Pancreas (tissue), 10 donors: ENCODE data around the gene ACSL6. TPM values are rescaled to one million over a fixed set of nuclear protein-coding genes. Genes with fewer than 3 reads are reported as not detected.

Experiments used
- ATAC-seq, 4 donors: fragments of 200-7000 bp; cut with Tn5 transposase; one replicate each; pipeline versions ENCODE4 v1.8.0 to v1.9.1; 2020; ENCODE audit warnings: mild to moderate bottlenecking in 4 of 4, moderate library complexity in 4 of 4
- DNase-seq, 6 donors: peaks; one replicate each; pipeline ENCODE4 v3.0.0-alpha.2; 2020
- FAIRE-seq: peaks from 2 replicates; lab custom pipeline; 2012; peaks lifted over from hg19 to GRCh38; lab: Jason Lieb, UNC
- H3K27ac ChIP-seq, 4 donors: fragments of 200-600 bp; sonication (generic); 1 replicate in 3 of 4; 2 replicates in 1 of 4; pipeline versions ENCODE4 v1.5.0 to v1.8.0; 2020
- H3K27me3 ChIP-seq, 4 donors: fragments of 200-600 bp; one replicate each; pipeline ENCODE4 v1.8.0; 2021
- H3K36me3 ChIP-seq, 3 donors: fragments of 200-600 bp; sonication (generic) in 1 of 3; one replicate each; pipeline versions ENCODE4 v1.5.0 to v1.8.0; 2020 to 2021
- H3K4me1 ChIP-seq, 3 donors: fragments of 200-600 bp; one replicate each; pipeline ENCODE4 v1.8.0; 2021
- H3K4me3 ChIP-seq, 4 donors: fragments of 200-600 bp; sonication (generic) in 2 of 4; one replicate each; pipeline versions ENCODE4 v1.5.0 to v1.8.0; 2020 to 2021
- H3K9me3 ChIP-seq, 4 donors: fragments of 200-600 bp; one replicate each; pipeline ENCODE4 v1.8.0; 2021
- CTCF ChIP-seq, 4 donors: fragments of 200-600 bp; sonication (generic) in 3 of 4; IDR thresholded peaks; one replicate each; pipeline versions ENCODE4 v1.5.0 to v1.8.0; 2021; ENCODE audit warnings: antibody characterized with exemption in 4 of 4
- WGBS, 2 donors: extraction: QIAGEN DNeasy Blood & Tissue Kit; methylation state at CpG; one replicate each; pipeline ENCODE4 v1.1.7; 2013; 5-methylcytosine and 5-hydroxymethylcytosine counted together
- intact Hi-C, 3 donors: fragments of 100-400 bp; cut with DNase I; formaldehyde crosslinking; loops; one replicate each; pipeline versions ENCODE4 v1.11.1 to v1.14.2; 2022
- polyA plus RNA-seq, 2 donors: library from polyadenylated mRNA; stranded (reverse); fragments of 200-250 nt; gene quantifications; one replicate each; pipeline ENCODE4 v1.2.3, GENCODE V29; 2013
- total RNA-seq, 6 donors: library from RNA; stranded (reverse); fragmentation: NEBNext Ultra II Directional in 4 of 6; extraction: Animal tissue kit (Norgen Biotek cat#: 25700) in 4 of 6; gene quantifications; one replicate each; pipeline versions ENCODE4 v1.2.1 to v1.2.4, GENCODE V29; 2021 to 2023
- donor health status: healthy with polysubstance abuse.
- donor health status: DM: no; HTN: no; CAD: no; lungs with moderate emphysema.
- donor health status: DM: no; HTN: no; CAD: no.
- donor health status: control.
- donor health status: control.
- donor health status: Bipolar disorder and iron deficiency.
- donor health status: DM: yes; HTN: yes; CAD: no.
- donor health status: DM: no; HTN: no; CAD: no.
- donor health status: DM: no; HTN: no; CAD: no.
- donor health status: DM: yes; HTN: yes; CAD: no.

ACSL6 gene
- total and polyA plus RNA-seq, 8 donors = 0.83 to 3.3 (median 1.1) TPM

- Histone ChIP-seq H3K4me3 (no peak overlapping the region), H3K4me1 (no peaks in the 10 kb centered on the region), H3K36me3 (no peaks in the 10 kb centered on the region), H3K9me3 (no peaks in the 10 kb centered on the region), H3K27me3 (no peaks in the 10 kb centered on the region), H3K27ac (no peak overlapping the region)
- FAIRE-seq (no peak), ATAC-seq (no peak), DNase-seq (no peak)
- TF ChIP-seq CTCF (IDR thresholded peaks at IDR 0.05) = no peak
- intact Hi-C loops = no loop called here
These were observed 57.5 kb downstream of the ACSL6 start for GRCh38 chr5:131953969-131954368.

GRCh38 chr5:131952301-131952857, 59.1 kb downstream of the ACSL6 start:
- Histone ChIP-seq H3K4me1 (no peaks in the 10 kb centered on the region), H3K36me3 (no peaks in the 10 kb centered on the region), H3K27ac (no peak overlapping the region), H3K27me3 (no peaks in the 10 kb centered on the region), H3K4me3 (no peak overlapping the region), H3K9me3 (no peaks in the 10 kb centered on the region)
- TF ChIP-seq CTCF (IDR thresholded peaks at IDR 0.05) = no peak
- DNase-seq (no peak), FAIRE-seq (no peak), ATAC-seq (no peak)
- intact Hi-C loops = no loop called here
- WGBS, 2 donors = 74 to 84% methylated on average over 3 of the region's 3 CpGs

- FAIRE-seq = no peak
- WGBS, 2 donors = 97 to 98% methylated on average over 1 of the region's 1 CpG
- no peak for DNase-seq
These were observed 60.8 kb downstream of the ACSL6 start for GRCh38 chr5:131950706-131951105.

GRCh38 chr5:131947445-131947844, 64.0 kb downstream of the ACSL6 start:
- TF ChIP-seq CTCF (IDR thresholded peaks at IDR 0.05) = no peak
- intact Hi-C loops = no loop called here

More at GRCh38 chr5:131950706-131951105, 60.8 kb downstream of the ACSL6 start:
- TF ChIP-seq CTCF (IDR thresholded peaks at IDR 0.05) = no peak
- H3K27ac ChIP-seq = no peak overlapping the region
- no peaks in the 10 kb centered on the region for H3K9me3 ChIP-seq
- no peak for ATAC-seq
- intact Hi-C loops = no loop called here
- H3K4me1 ChIP-seq = no peaks in the 10 kb centered on the region
- H3K27me3 ChIP-seq = no peaks in the 10 kb centered on the region
- no peak overlapping the region for H3K4me3 ChIP-seq
- H3K36me3 ChIP-seq = no peaks in the 10 kb centered on the region

GRCh38 chr5:131945551-131946168, 65.8 kb downstream of the ACSL6 start, which contains the start of gene MEIKIN:
Gene MEIKIN, minus strand, starts transcription at chr5:131945663. Its CDS starts 158 bp downstream, at chr5:131945505.
- H3K36me3 ChIP-seq = no peaks in the 10 kb centered on the region
- H3K4me3 ChIP-seq = no peak within 1 kb of the TSS
- 85 to 88% methylated on average over 24 of the region's 24 CpGs for WGBS, 2 donors
- ATAC-seq (no peak), DNase-seq (no peak), FAIRE-seq (no peak)
- H3K27ac ChIP-seq = no peak within 1 kb of the TSS
- no peaks in the 10 kb centered on the region for H3K27me3 ChIP-seq
- no peaks in the 10 kb centered on the region for H3K4me1 ChIP-seq
- intact Hi-C loops = no loop called here
- TF ChIP-seq CTCF (IDR thresholded peaks at IDR 0.05) = no peak
- H3K9me3 ChIP-seq = no peaks in the 10 kb centered on the region

More at GRCh38 chr5:131947445-131947844, 64.0 kb downstream of the ACSL6 start:
- FAIRE-seq (no peak), ATAC-seq (peak; percentile 70 to 90 (median 81)), DNase-seq (no peak)
- Histone ChIP-seq H3K4me3 (no peak overlapping the region), H3K27me3 (no peaks in the 10 kb centered on the region), H3K9me3 (no peaks in the 10 kb centered on the region), H3K36me3 (no peaks in the 10 kb centered on the region), H3K27ac (no peak overlapping the region), H3K4me1 (no peaks in the 10 kb centered on the region)
- 9 to 14% methylated on average over 2 of the region's 2 CpGs for WGBS, 2 donors
